ENCODE results near the gene SHANK3.

The SHANK3 gene

GRCh38 chr22:50673231-50674129 lies 857 bp downstream of the SHANK3 start:
- peak overlapping the region; percentile 46 for H3K4me3 ChIP-seq (ENCODE audit: extremely low read depth, insufficient read depth, low read length, poor library complexity, severe bottlenecking)
- 8 to 10% methylated on average over 29 to 33 of the region's 69 CpGs for WGBS, 2 experiments (ENCODE audit: insufficient coverage in 2 of 2)
- no peaks in the 10 kb centered on the region for H3K9me3 ChIP-seq (ENCODE audit: control insufficient read depth, low read length)
- no peak overlapping the region for H3K27ac ChIP-seq (ENCODE audit: low read depth, low read length, severe bottlenecking)
- H3K36me3 ChIP-seq (ENCODE audit: control insufficient read depth, insufficient read depth, low read length) = peaks cover 16% of the 10 kb centered on the region
- peaks cover 8% of the 10 kb centered on the region for H3K4me1 ChIP-seq (ENCODE audit: control insufficient read depth, insufficient read depth, low read length, poor library complexity, severe bottlenecking)

- Histone ChIP-seq H3K9me3 (ENCODE audit: control insufficient read depth, low read length) (no peaks in the 10 kb centered on the region), H3K27ac (ENCODE audit: low read depth, low read length, severe bottlenecking) (no peak overlapping the region), H3K4me3 (ENCODE audit: extremely low read depth, insufficient read depth, low read length, poor library complexity, severe bottlenecking) (peak overlapping the region; percentile 46), H3K4me1 (ENCODE audit: control insufficient read depth, insufficient read depth, low read length, poor library complexity, severe bottlenecking) (peaks cover 8% of the 10 kb centered on the region), H3K36me3 (ENCODE audit: control insufficient read depth, insufficient read depth, low read length) (peaks cover 22% of the 10 kb centered on the region)
- WGBS, 2 experiments (ENCODE audit: insufficient coverage in 2 of 2) = 0% methylated on average over 12 of the region's 43 CpGs; no CpG with 5 or more reads in 1 of the 2 experiments
Measured at GRCh38 chr22:50674130-50674500, 1.5 kb downstream of the SHANK3 start.

DNA sequence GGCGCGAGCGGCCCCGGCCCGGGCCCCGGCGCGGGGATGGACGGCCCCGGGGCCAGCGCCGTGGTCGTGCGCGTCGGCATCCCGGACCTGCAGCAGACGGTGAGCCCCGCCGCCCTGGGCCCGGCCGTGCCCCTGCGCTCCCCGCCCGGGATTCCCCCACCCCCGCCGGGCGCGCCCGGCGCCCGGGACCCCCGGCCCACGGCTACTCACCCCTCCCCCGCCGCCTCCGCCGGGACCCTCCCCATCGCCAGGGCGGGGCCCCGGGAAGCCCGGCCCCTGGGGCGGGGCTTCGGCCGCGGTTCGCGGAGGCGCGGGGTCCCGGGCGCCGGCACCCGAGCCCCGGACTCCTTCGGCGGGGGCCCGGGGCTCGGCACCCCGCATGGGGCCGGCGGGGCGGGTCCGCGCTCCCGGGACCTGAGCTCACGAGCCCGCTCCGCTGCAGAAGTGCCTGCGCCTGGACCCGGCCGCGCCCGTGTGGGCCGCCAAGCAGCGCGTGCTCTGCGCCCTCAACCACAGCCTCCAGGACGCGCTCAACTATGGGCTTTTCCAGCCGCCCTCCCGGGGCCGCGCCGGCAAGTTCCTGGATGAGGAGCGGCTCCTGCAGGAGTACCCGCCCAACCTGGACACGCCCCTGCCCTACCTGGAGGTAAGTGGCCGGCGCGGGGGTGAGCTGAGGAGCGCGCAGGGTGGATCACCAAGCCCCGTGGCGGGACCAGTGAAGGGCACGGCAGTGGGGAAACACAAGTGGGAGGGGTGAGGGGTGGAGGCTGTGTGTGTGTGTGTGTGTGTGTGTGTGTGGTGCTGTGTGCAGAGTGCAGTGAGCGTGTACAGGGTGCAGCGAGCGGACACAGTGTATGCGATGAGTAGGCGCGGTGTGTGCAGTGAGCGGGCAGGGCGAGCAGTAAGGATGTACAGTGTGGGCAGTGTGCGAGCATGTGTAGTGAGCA lies 2.3 kb downstream of the SHANK3 start:
- peak overlapping the region; percentile 55 for H3K4me3 ChIP-seq (ENCODE audit: extremely low read depth, insufficient read depth, low read length, poor library complexity, severe bottlenecking)
- H3K27ac ChIP-seq (ENCODE audit: low read depth, low read length, severe bottlenecking) = no peak overlapping the region
- H3K4me1 ChIP-seq (ENCODE audit: control insufficient read depth, insufficient read depth, low read length, poor library complexity, severe bottlenecking) = peaks cover 8% of the 10 kb centered on the region
- no peaks in the 10 kb centered on the region for H3K9me3 ChIP-seq (ENCODE audit: control insufficient read depth, low read length)
- peaks cover 26% of the 10 kb centered on the region for H3K36me3 ChIP-seq (ENCODE audit: control insufficient read depth, insufficient read depth, low read length)
- WGBS, 2 experiments (ENCODE audit: insufficient coverage in 2 of 2) = 8 to 12% methylated on average over 46 to 86 of the region's 105 CpGs

GRCh38 chr22:50675553-50676179 lies 3.0 kb downstream of the SHANK3 start:
- Histone ChIP-seq H3K9me3 (ENCODE audit: control insufficient read depth, low read length) (no peaks in the 10 kb centered on the region), H3K4me1 (ENCODE audit: control insufficient read depth, insufficient read depth, low read length, poor library complexity, severe bottlenecking) (peaks cover 8% of the 10 kb centered on the region), H3K27ac (ENCODE audit: low read depth, low read length, severe bottlenecking) (no peak overlapping the region), H3K36me3 (ENCODE audit: control insufficient read depth, insufficient read depth, low read length) (peaks cover 26% of the 10 kb centered on the region), H3K4me3 (ENCODE audit: extremely low read depth, insufficient read depth, low read length, poor library complexity, severe bottlenecking) (peak overlapping the region; percentile 55)
- WGBS, 2 experiments (ENCODE audit: insufficient coverage in 2 of 2) = 87 to 88% methylated on average over 5 to 8 of the region's 9 CpGs

GRCh38 chr22:50676180-50676636 lies 3.6 kb downstream of the SHANK3 start:
- H3K27ac ChIP-seq (ENCODE audit: low read depth, low read length, severe bottlenecking) = no peak overlapping the region
- peak overlapping the region; percentile 11 for H3K4me3 ChIP-seq (ENCODE audit: extremely low read depth, insufficient read depth, low read length, poor library complexity, severe bottlenecking)
- no peaks in the 10 kb centered on the region for H3K9me3 ChIP-seq (ENCODE audit: control insufficient read depth, low read length)
- H3K4me1 ChIP-seq (ENCODE audit: control insufficient read depth, insufficient read depth, low read length, poor library complexity, severe bottlenecking) = peaks cover 8% of the 10 kb centered on the region
- H3K36me3 ChIP-seq (ENCODE audit: control insufficient read depth, insufficient read depth, low read length) = peaks cover 26% of the 10 kb centered on the region
- 94 to 98% methylated on average over 13 to 14 of the region's 14 CpGs for WGBS, 2 experiments (ENCODE audit: insufficient coverage in 2 of 2)

DNA sequence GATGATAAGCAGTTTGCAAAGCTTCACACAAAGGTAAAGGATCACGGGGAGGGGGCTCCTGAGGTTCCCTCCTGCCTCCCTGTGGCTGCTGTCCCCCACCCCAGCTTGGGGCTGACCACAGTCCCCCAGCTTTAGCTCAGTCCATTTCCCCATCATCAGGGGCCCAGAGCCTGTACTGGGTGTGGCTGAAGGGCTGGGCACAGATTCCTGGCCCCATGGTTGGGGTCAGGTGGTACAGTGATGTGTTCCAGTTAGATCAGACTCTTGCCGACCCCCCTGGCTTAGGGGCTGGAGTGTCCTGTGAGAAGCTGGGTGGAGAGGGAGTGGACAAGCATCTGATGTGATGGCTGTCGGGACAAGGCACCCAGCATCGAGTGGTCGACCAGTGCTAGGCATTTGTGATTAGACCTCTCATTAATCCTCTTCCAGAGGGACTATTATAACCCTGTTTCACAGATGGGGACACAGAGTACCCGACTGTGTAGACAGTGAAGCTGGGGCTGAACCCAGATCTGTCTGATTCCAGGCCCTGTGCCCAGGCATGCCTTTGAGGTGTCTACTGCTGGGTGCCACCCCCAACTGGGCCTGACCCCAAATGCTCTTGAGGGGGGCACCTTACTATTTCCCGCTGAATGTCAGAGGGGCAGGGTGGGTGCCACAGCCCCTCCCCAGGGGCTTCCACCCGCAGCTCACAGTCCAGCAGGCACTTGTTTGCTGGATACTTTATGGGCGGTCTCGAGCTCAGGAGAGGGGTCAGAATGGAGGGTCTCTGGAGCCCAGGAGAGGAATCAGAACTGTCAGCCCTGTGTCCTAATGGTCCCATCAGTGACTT lies 4.3 kb downstream of the SHANK3 start:
- peaks cover 26% of the 10 kb centered on the region for H3K36me3 ChIP-seq (ENCODE audit: control insufficient read depth, insufficient read depth, low read length)
- no peak overlapping the region for H3K27ac ChIP-seq (ENCODE audit: low read depth, low read length, severe bottlenecking)
- no peaks in the 10 kb centered on the region for H3K9me3 ChIP-seq (ENCODE audit: control insufficient read depth, low read length)
- peaks cover 8% of the 10 kb centered on the region for H3K4me1 ChIP-seq (ENCODE audit: control insufficient read depth, insufficient read depth, low read length, poor library complexity, severe bottlenecking)
- no peak overlapping the region for H3K4me3 ChIP-seq (ENCODE audit: extremely low read depth, insufficient read depth, low read length, poor library complexity, severe bottlenecking)
- WGBS, 2 experiments (ENCODE audit: insufficient coverage in 2 of 2) = 72 to 80% methylated on average over 6 to 8 of the region's 10 CpGs

DNA sequence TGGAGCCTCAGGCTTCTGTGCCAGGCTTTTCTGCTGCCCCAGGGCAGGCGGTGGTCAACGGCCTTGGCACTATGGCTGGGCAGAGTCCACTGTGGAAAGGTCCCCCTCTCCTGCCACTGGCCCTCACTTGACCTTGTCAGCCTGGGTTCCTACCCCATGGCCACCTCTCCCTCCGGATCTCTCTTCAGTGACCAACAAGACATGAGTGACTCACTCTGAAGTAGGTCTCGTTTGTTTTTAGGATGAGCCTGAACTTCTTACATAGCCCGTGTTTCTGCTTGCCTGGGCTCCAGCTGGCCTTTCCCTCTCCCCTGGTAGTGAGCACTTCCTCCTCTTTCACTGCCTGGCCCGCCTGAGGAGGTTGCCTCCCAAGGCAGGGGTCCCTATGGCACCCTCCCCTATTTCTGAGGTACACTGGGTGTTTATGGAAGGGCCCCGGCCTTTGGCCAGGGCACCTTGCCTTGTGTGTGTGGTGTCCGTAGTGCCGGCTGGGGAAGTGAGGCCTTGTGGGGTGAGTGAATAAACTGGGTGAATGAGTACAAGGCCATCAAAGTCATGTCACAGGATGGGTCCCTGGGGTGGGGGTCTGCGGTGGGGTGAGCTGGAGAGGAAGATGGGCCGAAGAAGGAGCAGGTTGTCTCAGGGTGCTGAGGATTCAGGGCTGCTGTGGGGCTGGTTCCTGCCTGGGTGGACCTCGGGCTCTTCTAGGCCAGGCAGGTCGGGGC lies 5.0 kb downstream of the SHANK3 start:
- 92 to 93% methylated on average over 9 of the region's 13 CpGs for WGBS, 2 experiments (ENCODE audit: insufficient coverage in 2 of 2)

DNA sequence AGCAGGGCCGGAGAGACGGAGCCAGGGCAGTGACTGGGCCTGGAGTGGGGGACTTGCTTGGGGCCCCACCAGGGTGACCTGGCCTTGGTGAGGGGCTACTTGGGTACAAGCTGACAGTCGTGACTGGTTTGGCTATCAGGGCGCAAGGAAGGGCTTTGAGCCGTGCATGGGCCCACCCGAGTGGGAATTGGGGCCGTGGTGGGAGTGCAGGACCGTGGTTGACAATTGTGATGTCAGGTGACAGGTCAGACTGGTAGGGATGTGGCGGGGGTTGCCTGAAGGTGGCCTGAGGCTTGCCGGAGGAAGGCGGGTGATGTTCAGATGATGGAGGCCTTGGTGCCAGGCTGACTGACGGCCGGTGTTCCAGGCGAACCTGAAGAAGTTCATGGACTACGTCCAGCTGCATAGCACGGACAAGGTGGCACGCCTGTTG lies 5.6 kb downstream of the SHANK3 start:
- Histone ChIP-seq H3K4me1 (ENCODE audit: control insufficient read depth, insufficient read depth, low read length, poor library complexity, severe bottlenecking) (peaks cover 7% of the 10 kb centered on the region), H3K4me3 (ENCODE audit: extremely low read depth, insufficient read depth, low read length, poor library complexity, severe bottlenecking) (no peak overlapping the region), H3K27ac (ENCODE audit: low read depth, low read length, severe bottlenecking) (no peak overlapping the region), H3K36me3 (ENCODE audit: control insufficient read depth, insufficient read depth, low read length) (peaks cover 26% of the 10 kb centered on the region), H3K9me3 (ENCODE audit: control insufficient read depth, low read length) (peaks cover 2% of the 10 kb centered on the region)
- 90 to 96% methylated on average over 15 to 16 of the region's 17 CpGs for WGBS, 2 experiments (ENCODE audit: insufficient coverage in 2 of 2)

More for the DNA sequence above, 5.0 kb downstream of the SHANK3 start:
- Histone ChIP-seq H3K36me3 (ENCODE audit: control insufficient read depth, insufficient read depth, low read length) (peaks cover 26% of the 10 kb centered on the region), H3K4me1 (ENCODE audit: control insufficient read depth, insufficient read depth, low read length, poor library complexity, severe bottlenecking) (peaks cover 8% of the 10 kb centered on the region), H3K27ac (ENCODE audit: low read depth, low read length, severe bottlenecking) (no peak overlapping the region), H3K4me3 (ENCODE audit: extremely low read depth, insufficient read depth, low read length, poor library complexity, severe bottlenecking) (no peak overlapping the region), H3K9me3 (ENCODE audit: control insufficient read depth, low read length) (no peaks in the 10 kb centered on the region)

DNA sequence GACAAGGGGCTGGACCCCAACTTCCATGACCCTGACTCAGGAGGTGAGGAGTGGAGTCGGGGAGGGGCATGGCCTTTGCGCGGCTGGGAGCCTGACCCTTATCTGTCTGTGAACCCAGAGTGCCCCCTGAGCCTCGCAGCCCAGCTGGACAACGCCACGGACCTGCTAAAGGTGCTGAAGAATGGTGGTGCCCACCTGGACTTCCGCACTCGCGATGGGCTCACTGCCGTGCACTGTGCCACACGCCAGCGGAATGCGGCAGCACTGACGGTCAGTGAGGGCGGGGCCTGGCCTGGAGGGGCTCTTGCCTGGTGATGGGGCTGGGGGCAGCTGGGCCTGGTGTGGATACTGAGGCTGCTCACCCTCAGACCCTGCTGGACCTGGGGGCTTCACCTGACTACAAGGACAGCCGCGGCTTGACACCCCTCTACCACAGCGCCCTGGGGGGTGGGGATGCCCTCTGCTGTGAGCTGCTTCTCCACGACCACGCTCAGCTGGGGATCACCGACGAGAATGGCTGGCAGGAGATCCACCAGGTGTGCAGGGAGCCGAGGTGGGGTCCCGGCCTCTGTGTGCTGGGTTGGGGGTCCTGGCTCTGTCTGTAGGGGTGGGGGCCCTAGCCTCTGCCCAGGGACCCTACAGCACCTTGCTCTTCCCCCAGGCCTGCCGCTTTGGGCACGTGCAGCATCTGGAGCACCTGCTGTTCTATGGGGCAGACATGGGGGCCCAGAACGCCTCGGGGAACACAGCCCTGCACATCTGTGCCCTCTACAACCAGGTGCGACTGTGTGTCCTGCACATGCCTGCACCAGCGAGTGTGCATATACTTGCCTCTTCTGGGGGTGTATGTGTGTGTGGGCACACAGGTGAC lies 6.3 kb downstream of the SHANK3 start:
- H3K27ac ChIP-seq (ENCODE audit: low read depth, low read length, severe bottlenecking) = no peak overlapping the region
- H3K9me3 ChIP-seq (ENCODE audit: control insufficient read depth, low read length) = peaks cover 4% of the 10 kb centered on the region
- peaks cover 4% of the 10 kb centered on the region for H3K4me1 ChIP-seq (ENCODE audit: control insufficient read depth, insufficient read depth, low read length, poor library complexity, severe bottlenecking)
- H3K4me3 ChIP-seq (ENCODE audit: extremely low read depth, insufficient read depth, low read length, poor library complexity, severe bottlenecking) = no peak overlapping the region
- peaks cover 26% of the 10 kb centered on the region for H3K36me3 ChIP-seq (ENCODE audit: control insufficient read depth, insufficient read depth, low read length)
- 93 to 94% methylated on average over 23 to 24 of the region's 30 CpGs for WGBS, 2 experiments (ENCODE audit: insufficient coverage in 2 of 2)

Measured in mesodermal cell (in vitro differentiated cells).